Mesodermal cell (in vitro differentiated cells): ENCODE measurements around the gene MCFD2. TPM values are rescaled to one million over a fixed set of nuclear protein-coding genes. Genes with fewer than 3 reads are reported as not detected.

Experiments
- H3K27ac ChIP-seq: 2 replicates; pipeline ENCODE4 v1.7.0; 2013; ENCODE audit warnings: mild to moderate bottlenecking, low read depth, low read length, moderate library complexity; ENCODE audit not compliant: severe bottlenecking
- H3K36me3 ChIP-seq: 2 replicates; pipeline ENCODE4 v1.7.1; 2013; ENCODE audit warnings: mild to moderate bottlenecking, low read length, moderate library complexity; ENCODE audit not compliant: control insufficient read depth, insufficient read depth
- H3K4me1 ChIP-seq: one replicate; pipeline ENCODE4 v1.7.1; 2013; ENCODE audit warnings: mild to moderate bottlenecking, low read length; ENCODE audit not compliant: insufficient read depth, control insufficient read depth, poor library complexity, severe bottlenecking
- H3K4me3 ChIP-seq: 2 replicates; pipeline ENCODE4 v1.7.0; 2013; ENCODE audit warnings: low read length, control low read depth, mild to moderate bottlenecking; ENCODE audit not compliant: insufficient read depth, poor library complexity, severe bottlenecking; ENCODE audit errors: extremely low read depth
- H3K9me3 ChIP-seq: 2 replicates; pipeline ENCODE4 v1.7.1; 2013; ENCODE audit warnings: mild to moderate bottlenecking, low read length, moderate library complexity; ENCODE audit not compliant: control insufficient read depth
- WGBS, 2 experiments: methylation state at CpG; one replicate each; pipeline ENCODE4 v1.1.5; 2013; ENCODE audit warnings: missing lambda C conversion rate in 2 of 2; ENCODE audit not compliant: insufficient coverage in 2 of 2; 5-methylcytosine and 5-hydroxymethylcytosine counted together
- polyA plus RNA-seq, 2 experiments: library from polyadenylated mRNA; stranded (reverse); fragments of 50-300 nt; gene quantifications; one replicate each; pipeline ENCODE4 v1.2.3, GENCODE V29; 2013

The MCFD2 gene
- 95.1 TPM for polyA plus RNA-seq (2013, experiment 1 of 2)
- 89.6 TPM for polyA plus RNA-seq (2013, experiment 2 of 2)

- peak within 1 kb of the TSS; percentile 86 for H3K4me3 ChIP-seq
- peak within 1 kb of the TSS; percentile 92 for H3K27ac ChIP-seq
- 1 to 3% methylated on average over 11 to 29 of the region's 38 CpGs for WGBS, 2 experiments
- peaks cover 27% of the 10 kb centered on the region for H3K36me3 ChIP-seq
- H3K9me3 ChIP-seq = no peaks in the 10 kb centered on the region
- H3K4me1 ChIP-seq = peaks cover 17% of the 10 kb centered on the region
These were observed at the start of gene MCFD2 for GRCh38 chr2:46915281-46915810. Gene MCFD2, minus strand, starts transcription at chr2:46915806. Its CDS starts 6,635 bp downstream, at chr2:46909171.

GRCh38 chr2:46964835-46965560 is 49.4 kb upstream of the MCFD2 start:
- Histone ChIP-seq H3K4me3 (no peak overlapping the region), H3K9me3 (no peaks in the 10 kb centered on the region), H3K4me1 (peaks cover 8% of the 10 kb centered on the region), H3K36me3 (peaks cover 10% of the 10 kb centered on the region), H3K27ac (no peak overlapping the region)
- 81 to 83% methylated on average over 9 to 11 of the region's 12 CpGs for WGBS, 2 experiments

GRCh38 chr2:46963941-46964673 is 48.5 kb upstream of the MCFD2 start:
- WGBS, 2 experiments = 90 to 93% methylated on average over 6 to 7 of the region's 7 CpGs
- Histone ChIP-seq H3K36me3 (peaks cover 19% of the 10 kb centered on the region), H3K4me1 (peaks cover 8% of the 10 kb centered on the region), H3K27ac (no peak overlapping the region), H3K9me3 (no peaks in the 10 kb centered on the region), H3K4me3 (no peak overlapping the region)

- Histone ChIP-seq H3K4me3 (no peak overlapping the region), H3K27ac (no peak overlapping the region), H3K4me1 (peaks cover 7% of the 10 kb centered on the region), H3K9me3 (no peaks in the 10 kb centered on the region), H3K36me3 (peaks cover 28% of the 10 kb centered on the region)
- WGBS, 2 experiments = 79 to 98% methylated on average over 2 to 4 of the region's 4 CpGs
These were observed 47.6 kb upstream of the MCFD2 start for GRCh38 chr2:46963210-46963609.

- H3K4me1 ChIP-seq = peaks cover 3% of the 10 kb centered on the region
- 92 to 100% methylated on average over 2 of the region's 2 CpGs for WGBS, 2 experiments
- no peaks in the 10 kb centered on the region for H3K9me3 ChIP-seq
- H3K4me3 ChIP-seq = no peak overlapping the region
- peaks cover 32% of the 10 kb centered on the region for H3K36me3 ChIP-seq
- H3K27ac ChIP-seq = no peak overlapping the region
These were observed 47.1 kb upstream of the MCFD2 start for GRCh38 chr2:46962751-46963150.

GRCh38 chr2:46960618-46961017 is 45.0 kb upstream of the MCFD2 start:
- Histone ChIP-seq H3K27ac (no peak overlapping the region), H3K4me1 (peaks cover 5% of the 10 kb centered on the region), H3K9me3 (no peaks in the 10 kb centered on the region), H3K36me3 (peaks cover 52% of the 10 kb centered on the region), H3K4me3 (no peak overlapping the region)
- WGBS, 2 experiments = 100% methylated on average over 1 of the region's 2 CpGs; no CpG with 5 or more reads in 1 of the 2 experiments

GRCh38 chr2:46958431-46959017 is 42.9 kb upstream of the MCFD2 start:
- 88 to 96% methylated on average over 10 to 11 of the region's 17 CpGs for WGBS, 2 experiments
- H3K36me3 ChIP-seq = peaks cover 59% of the 10 kb centered on the region
- H3K4me3 ChIP-seq = no peak overlapping the region
- H3K9me3 ChIP-seq = no peaks in the 10 kb centered on the region
- H3K27ac ChIP-seq = no peak overlapping the region
- peaks cover 14% of the 10 kb centered on the region for H3K4me1 ChIP-seq

- Histone ChIP-seq H3K4me1 (peaks cover 14% of the 10 kb centered on the region), H3K36me3 (peaks cover 73% of the 10 kb centered on the region)
- WGBS, 2 experiments = 92 to 98% methylated on average over 5 to 8 of the region's 10 CpGs
These were observed 41.5 kb upstream of the MCFD2 start for GRCh38 chr2:46956981-46957531.

GRCh38 chr2:46955764-46956163 is 40.2 kb upstream of the MCFD2 start:
- WGBS, 2 experiments = 88 to 95% methylated on average over 3 to 4 of the region's 4 CpGs

More at GRCh38 chr2:46956981-46957531, 41.5 kb upstream of the MCFD2 start:
- H3K9me3 ChIP-seq = no peaks in the 10 kb centered on the region
- no peak overlapping the region for H3K27ac ChIP-seq
- H3K4me3 ChIP-seq = no peak overlapping the region

GRCh38 chr2:46954951-46955571 is 39.5 kb upstream of the MCFD2 start:
- peak overlapping the region; percentile 94 for H3K27ac ChIP-seq
- no peaks in the 10 kb centered on the region for H3K9me3 ChIP-seq
- 61 to 66% methylated on average over 6 of the region's 9 CpGs for WGBS, 2 experiments
- peaks cover 77% of the 10 kb centered on the region for H3K36me3 ChIP-seq
- peaks cover 14% of the 10 kb centered on the region for H3K4me1 ChIP-seq
- no peak overlapping the region for H3K4me3 ChIP-seq

More at GRCh38 chr2:46955764-46956163, 40.2 kb upstream of the MCFD2 start:
- Histone ChIP-seq H3K9me3 (no peaks in the 10 kb centered on the region), H3K27ac (peak overlapping the region; percentile 94), H3K36me3 (peaks cover 81% of the 10 kb centered on the region), H3K4me3 (no peak overlapping the region), H3K4me1 (peaks cover 14% of the 10 kb centered on the region)
